HL-60/S4 treated with retinoic acid at 250 ng/mL for 4 days and 3 days (cell line): Measurements from ENCODE around the gene PICK1.
"Not testable (repeated sequence)": the region's sequence is repeated elsewhere in the genome, so short reads cannot be mapped to it uniquely, and the experiment has no call there.

Source experiments
- in situ Hi-C: fragments of 300-500 bp; cut with MboI; formaldehyde crosslinking; loops from 2 replicates; pipeline ENCODE4 v1.7.0; 2022; ENCODE audit warnings: low sequenced_read_pairs

The PICK1 gene

DNA sequence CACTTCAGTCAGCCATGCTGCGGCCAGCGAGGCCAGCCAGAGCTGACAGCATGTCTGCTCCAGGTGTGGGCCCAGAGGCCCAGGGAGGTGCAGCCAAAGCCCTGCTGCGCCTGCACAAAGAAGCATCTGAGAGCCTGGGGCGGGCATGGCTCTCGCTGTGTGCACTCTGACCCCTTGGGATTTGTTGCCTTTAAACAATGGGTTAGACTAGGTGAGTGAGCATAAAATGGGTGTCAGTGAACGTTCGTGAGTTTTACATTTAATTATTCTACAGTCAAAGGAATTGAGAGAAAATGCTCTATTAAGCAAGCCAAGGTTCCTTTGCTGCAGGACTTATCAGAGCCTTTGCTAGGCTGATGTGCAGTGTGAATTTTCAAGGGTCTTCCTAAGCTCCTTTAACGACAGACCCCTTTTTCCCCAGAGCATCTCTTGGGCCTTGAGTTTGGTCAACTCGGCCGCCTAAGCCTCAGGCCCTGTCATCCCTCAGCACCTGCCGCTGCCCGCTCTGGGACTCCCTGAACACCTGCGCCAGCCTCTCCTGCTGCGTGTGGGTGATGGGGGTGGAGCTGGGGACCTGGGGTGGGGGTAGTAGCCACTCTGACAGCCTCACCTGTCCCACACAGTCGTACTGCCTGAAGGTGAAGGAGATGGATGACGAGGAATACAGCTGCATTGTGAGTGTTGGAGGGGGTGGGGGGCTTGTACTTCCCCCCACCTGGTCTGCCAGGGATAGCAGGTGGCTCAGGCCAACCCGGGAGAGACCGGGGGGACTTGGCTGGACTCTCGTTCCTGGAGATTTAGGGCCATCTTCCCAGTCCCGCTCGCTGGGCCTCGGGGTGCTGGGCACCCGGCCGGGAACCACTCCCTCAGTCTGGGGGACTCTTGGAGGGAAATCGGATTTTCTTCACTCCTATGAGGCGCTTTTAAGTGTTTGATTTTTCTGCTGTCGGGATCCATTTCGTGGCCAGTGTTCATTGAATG, 16.2 kb downstream of the PICK1 start:
- in situ Hi-C loops: no loop called here

DNA sequence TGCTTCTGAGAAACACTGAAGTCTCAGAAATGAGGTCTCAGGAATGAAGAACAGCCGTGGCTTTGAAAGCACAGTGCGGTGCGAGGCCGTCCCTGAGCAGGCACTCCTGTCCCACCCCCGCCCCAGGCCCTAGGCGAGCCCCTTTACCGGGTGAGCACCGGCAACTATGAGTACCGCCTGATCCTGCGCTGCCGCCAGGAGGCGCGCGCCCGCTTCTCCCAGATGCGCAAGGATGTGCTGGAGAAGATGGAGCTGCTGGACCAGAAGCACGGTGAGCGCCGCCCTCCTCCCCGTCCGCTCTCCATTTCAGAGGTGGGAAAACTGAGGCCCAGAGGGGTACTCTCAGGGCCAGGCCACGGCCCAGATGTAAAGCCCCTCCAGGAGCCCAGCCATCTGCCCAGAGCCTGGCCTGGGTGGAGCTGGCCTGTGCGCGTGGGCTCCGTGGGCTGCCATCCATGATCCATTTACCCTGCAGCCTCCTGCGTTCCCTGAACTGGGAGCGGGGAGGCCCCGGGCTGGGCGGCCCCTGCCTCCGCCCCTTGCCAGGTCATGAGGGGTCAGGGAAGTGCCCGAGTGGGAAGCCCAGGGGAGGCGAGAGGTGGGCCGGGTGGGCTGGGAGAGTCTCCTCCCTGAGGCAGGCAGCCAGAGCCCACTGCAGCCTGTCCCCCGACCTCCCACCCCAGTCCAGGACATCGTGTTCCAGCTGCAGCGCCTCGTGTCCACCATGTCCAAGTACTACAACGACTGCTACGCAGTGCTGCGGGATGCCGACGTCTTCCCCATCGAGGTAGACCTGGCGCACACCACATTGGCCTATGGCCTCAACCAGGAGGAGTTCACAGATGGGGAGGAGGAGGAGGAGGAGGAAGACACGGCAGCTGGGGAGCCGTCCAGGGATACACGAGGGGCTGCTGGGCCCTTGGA, 17.2 kb downstream of the PICK1 start:
- in situ Hi-C loops: no loop called here

- in situ Hi-C loops: no loop called here
Observed at GRCh38 chr22:38075105-38075825, 18.1 kb downstream of the PICK1 start.

GRCh38 chr22:38075961-38076360, 18.8 kb downstream of the PICK1 start:
- in situ Hi-C loops: no loop called here

- in situ Hi-C loops: no loop called here
Observed at GRCh38 chr22:38077096-38077495, 19.9 kb downstream of the PICK1 start.

GRCh38 chr22:38077595-38077994, 20.4 kb downstream of the PICK1 start:
- in situ Hi-C loops: no loop called here

- in situ Hi-C loops: no loop called here
Observed at GRCh38 chr22:38078046-38078840, 21.0 kb downstream of the PICK1 start.

- in situ Hi-C loops: not testable (repeated sequence)
Observed at GRCh38 chr22:38079208-38079607, 22.0 kb downstream of the PICK1 start.

DNA sequence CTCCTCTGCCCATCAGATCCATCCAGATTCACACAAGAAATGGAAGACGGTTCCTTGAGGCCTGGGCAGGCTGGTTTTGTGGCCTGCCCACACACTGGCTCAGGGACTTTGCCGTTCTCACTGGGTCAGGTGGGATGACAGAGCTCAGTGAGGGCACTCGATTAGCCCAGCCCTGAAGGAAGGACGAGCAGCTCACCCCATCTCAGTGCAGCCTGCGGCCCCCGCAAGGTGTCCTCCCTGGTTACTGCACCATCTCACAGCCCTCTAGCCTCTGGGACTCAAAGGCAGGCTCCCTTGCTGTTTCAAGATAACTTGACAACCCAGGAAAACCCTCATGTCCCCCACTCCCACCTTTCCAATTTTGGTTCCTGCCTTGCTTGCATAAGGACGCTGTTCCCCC, 22.6 kb downstream of the PICK1 start:
- in situ Hi-C loops: no loop called here

- in situ Hi-C loops: no loop called here
Observed at GRCh38 chr22:38080474-38080849, 23.3 kb downstream of the PICK1 start.

GRCh38 chr22:38080850-38081635, 23.8 kb downstream of the PICK1 start:
- in situ Hi-C loops: no loop called here

DNA sequence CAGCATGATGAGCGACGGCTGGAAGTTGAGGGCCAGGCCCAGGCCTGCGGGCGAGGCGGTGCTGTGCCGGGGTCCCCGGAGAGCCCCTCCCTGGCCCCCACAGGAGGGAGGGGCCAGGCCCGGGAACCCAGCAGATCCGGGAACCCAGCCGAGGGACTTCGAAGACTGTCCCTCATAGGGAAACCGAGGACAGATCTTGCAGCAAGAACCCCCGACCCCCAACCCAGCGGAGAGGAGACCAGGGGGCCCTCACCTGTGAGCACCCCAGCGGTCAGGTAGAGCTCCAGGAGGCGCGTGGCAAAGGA, 24.4 kb downstream of the PICK1 start:
- in situ Hi-C loops: no loop called here

DNA sequence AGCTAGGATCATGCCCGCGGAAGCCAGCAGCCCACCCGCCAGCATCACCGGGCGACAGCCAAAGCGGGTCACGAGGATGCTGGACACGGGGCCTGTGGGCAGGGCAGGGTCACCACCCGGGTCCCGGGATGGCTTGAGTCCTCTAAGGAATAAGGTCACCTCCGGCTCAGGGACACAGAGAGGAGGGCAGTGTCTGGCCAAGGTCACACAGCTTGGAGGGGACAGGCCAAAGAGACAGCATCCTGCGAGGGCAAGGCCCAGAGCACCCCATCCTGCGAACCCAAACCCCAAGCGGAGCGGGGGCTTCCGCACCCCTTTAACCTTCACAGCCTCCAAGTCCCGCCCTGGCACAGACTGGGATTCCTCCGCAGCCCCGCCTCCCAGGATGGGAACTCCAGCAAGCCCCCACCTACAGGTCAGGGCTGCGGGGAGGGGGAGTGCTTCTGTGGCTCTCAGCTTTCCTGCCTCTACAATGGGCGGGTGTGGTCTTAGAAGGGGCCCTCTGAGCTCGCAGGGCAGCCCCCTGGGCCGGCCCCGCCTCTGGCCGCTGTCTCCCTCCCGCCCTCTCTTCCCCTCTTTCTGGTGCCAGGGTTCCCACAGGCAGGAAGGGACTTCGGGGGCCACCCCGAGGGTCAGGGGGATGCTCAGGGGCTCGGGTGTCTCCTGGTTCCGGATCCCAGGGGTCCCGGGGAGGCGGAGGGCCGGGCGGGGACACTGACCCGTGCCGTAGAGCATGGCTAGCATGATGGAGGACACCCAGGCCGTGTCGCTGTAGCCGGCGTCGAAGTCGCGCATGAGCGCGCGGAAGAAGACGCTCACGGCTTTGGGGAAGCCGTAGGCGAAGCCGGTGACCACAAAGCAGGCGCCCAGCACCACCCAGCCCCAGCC, 25.0 kb downstream of the PICK1 start:
- in situ Hi-C loops: no loop called here

DNA sequence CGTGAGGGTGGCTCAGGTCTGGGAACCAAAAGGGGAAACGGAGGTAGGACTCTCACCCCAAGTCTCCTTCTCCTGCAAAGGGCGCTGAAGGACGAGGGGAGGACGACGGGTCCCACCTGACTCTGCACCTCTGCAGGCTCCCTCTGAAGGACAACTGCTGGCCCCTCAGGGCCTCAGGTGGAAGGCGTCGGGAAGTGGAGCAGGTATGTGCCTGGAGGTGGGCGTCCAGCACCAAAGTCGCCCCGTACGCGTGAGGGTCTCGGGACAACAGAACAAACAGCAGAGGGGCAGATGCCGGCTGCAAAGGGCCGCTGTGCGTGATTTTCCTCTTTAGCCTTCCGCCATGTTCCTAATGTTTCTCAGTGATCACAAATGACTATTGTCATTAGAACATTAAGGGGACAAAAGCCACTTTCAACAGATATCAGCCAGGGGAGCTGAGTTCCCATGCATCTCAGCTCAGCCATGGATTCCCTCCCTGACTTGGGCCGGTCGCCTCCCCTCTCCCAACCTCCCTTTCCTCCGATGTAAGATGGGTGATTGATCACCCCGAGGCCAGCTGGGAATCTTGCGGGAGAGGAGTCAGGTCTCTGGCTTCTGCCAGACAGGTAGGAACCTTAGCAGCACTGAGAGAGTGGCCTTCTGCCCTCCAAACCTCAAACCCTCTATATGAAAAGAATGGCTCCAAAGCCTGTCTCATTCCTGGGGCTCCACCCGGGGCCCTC, 25.9 kb downstream of the PICK1 start:
- in situ Hi-C loops: no loop called here

DNA sequence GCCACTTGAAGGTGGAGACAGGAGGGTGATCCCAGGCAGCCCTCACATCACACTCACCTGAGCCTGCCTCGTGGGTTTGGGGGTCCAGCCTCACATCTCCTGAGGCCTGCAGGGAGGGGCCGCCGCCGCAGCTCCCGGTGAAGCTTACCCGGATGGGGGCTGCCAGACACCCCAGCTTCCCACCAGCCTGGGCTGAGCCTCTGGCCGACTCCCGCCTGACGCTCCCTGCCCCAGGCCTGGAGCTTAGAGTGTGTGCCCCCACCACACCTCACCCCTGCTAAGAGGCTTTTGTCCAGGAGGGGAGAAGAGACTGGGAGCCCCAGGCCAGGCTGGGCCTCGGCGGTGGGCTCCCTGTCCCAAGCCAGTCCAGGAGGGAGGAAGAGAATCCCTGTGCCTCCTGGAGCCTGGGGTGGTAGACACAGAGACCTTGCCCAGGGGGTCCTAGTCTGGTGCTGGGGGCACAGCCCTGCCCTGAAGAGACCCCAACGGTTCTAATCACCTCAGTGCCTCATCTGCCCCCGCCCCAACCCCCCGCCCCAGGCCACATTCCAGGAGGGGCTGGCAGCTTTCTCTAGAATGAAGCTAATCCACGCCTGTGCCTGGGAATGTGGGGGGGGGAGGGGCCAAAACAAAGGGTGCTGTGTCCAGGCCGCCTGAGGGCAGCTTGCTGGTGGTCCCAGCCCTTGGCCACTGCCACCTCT, 26.9 kb downstream of the PICK1 start, which contains the start of gene SLC16A8:
Gene SLC16A8 (minus strand): TSS at position 254 of the 701 bp plus-strand sequence. CDS start 1,311 bp downstream, outside the sequence.
- in situ Hi-C loops: no loop called here

DNA sequence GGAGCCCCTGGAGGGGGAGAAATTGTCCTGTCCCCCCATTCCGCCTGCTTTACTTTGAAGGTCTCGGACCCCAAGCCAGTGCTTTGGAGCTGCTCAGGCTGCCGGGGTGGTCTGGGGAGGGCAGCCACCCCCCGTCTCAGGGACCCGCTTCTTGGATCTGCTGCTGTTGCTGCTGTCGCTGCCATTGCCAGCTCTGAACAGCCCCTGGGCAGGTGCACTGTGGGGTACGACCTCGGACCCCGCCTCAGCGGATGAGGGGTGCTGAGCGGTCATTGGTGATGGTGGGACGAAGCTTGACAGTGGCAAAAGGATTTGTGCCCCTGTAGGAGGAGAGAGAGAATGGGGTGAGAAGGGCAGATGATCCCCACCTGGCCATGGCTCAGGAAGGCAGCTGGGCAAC, 27.9 kb downstream of the PICK1 start:
- in situ Hi-C loops: no loop called here

GRCh38 chr22:38085501-38085900, 28.3 kb downstream of the PICK1 start:
- in situ Hi-C loops: no loop called here
